ENCODE data around the gene MAP3K12.

Gene MAP3K12

GRCh38 chr12:53516758-53517455 lies 17.6 kb upstream of the MAP3K12 start:
- no peak for FAIRE-seq
- no peak for DNase-seq (ENCODE audit: insufficient read length, low spot score)
- TF ChIP-seq CTCF (IDR thresholded peaks at IDR 0.05; ENCODE audit: insufficient read depth, missing control alignments): no peak

GRCh38 chr12:53515291-53515680 lies 16.0 kb upstream of the MAP3K12 start:
- no peak for DNase-seq (ENCODE audit: insufficient read length, low spot score)
- no peak for TF ChIP-seq CTCF (IDR thresholded peaks at IDR 0.05; ENCODE audit: insufficient read depth, missing control alignments)
- no peak for FAIRE-seq

- FAIRE-seq: no peak
- no peak for DNase-seq (ENCODE audit: insufficient read length, low spot score)
- no peak for TF ChIP-seq CTCF (IDR thresholded peaks at IDR 0.05; ENCODE audit: insufficient read depth, missing control alignments)
These were observed 15.5 kb upstream of the MAP3K12 start for GRCh38 chr12:53514628-53515290.

GRCh38 chr12:53513712-53514410 lies 14.6 kb upstream of the MAP3K12 start:
- TF ChIP-seq CTCF (IDR thresholded peaks at IDR 0.05; ENCODE audit: insufficient read depth, missing control alignments): no peak
- no peak for DNase-seq (ENCODE audit: insufficient read length, low spot score)
- no peak for FAIRE-seq

GRCh38 chr12:53510181-53510812 lies 11.0 kb upstream of the MAP3K12 start:
- no peak for TF ChIP-seq CTCF (IDR thresholded peaks at IDR 0.05; ENCODE audit: insufficient read depth, missing control alignments)
- DNase-seq (ENCODE audit: insufficient read length, low spot score) (no peak), FAIRE-seq (no peak)

GRCh38 chr12:53508534-53509170 lies 9.4 kb upstream of the MAP3K12 start:
- DNase-seq (ENCODE audit: insufficient read length, low spot score) (peak; percentile 77), FAIRE-seq (no peak)

More at GRCh38 chr12:53508534-53509170, 9.4 kb upstream of the MAP3K12 start:
- TF ChIP-seq CTCF (IDR thresholded peaks at IDR 0.05; ENCODE audit: insufficient read depth, missing control alignments): peak; percentile 99

Measured in D721Med (cell line).